Fibroblast of skin of back (primary cell): Measurements from ENCODE around the gene MTCL1.

Experiments used
- DNase-seq: peaks from one replicate; pipeline ENCODE4 v3.0.0-alpha.2; 2013

Gene MTCL1

DNA sequence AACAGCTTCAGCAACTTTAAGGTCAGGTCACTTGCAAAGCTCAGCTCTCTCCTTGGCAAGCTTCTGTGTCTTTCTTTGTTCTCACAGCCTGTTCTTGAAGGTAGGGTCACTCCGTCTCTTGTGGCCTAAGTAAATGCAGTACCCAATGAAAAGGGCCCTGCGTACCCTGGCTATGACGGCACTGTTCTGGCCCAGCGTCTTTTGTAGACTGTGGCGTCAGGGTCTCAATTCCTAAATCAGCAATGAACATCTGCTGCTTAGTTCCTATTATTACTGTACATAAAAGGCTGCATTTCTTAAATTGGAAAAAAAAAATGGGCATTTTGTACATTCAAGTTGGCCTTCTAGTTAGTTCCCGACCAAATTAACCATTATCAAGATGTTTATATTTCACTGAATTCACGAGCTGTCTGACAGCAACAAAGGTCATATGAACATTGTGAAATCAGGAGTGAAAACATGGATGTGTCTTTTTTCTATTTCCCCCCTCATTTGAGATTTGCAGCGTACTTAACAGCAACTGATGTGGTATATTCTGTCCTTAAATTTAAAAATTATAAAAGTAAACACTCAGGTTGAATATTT, 17.0 kb upstream of the MTCL1 start:
- DNase-seq: no peak

DNA sequence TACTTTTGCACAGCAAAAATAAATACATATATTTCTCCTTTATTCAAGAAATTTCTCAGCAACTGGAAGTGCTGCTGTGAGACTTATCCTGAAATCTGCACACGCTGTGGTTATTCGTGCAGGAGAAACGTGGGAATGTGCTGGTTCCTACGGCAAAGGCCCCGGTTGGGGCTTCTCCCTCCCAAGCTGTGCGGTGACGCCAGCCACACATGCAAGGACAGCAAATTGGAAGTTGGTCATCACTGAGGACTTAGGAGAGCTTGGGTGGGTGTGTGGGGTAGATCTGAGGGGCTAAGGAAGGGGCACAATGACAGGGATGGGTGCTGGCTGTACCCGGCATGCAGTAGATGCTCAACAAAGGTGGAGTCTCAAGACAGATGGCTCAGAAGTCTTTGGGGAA, 16.5 kb upstream of the MTCL1 start:
- DNase-seq: no peak

DNA sequence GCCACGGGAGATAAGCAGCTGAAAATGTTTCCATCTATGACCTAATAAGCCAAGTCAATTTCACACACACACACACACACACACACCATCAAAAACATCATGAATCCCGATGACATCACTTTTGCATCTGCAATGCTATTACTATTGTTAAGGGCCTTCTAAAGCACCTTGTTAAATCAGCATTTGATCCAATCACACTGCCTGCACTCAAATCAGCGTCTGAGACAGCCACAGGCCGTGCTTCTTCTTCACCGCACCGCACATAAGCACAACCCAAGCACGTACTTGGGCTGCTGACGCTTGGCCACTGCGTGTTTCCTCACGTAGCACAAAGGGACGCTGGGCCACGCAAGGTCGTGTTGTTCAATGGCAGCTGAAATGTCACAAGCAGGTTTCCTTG, 15.8 kb upstream of the MTCL1 start:
- DNase-seq: no peak

DNA sequence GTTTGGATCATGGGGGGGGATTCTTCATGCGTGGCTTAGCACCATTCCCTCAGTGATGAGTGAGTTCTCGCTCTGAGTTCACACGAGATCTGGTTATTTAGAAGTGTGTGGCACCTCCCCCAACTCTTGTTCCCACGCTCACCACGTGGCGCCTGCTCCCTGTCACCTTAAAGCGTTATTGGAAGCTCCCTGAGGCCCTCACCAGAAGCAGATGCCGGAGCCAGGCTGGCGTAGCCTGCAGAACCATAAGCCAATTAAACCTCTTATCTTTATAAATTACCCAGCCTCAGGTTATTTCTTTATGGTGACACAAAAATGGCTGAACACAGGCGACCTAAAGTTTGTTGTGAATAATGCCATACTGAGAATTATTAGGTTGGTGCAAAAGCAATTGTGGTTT, 10.5 kb upstream of the MTCL1 start:
- no peak for DNase-seq

DNA sequence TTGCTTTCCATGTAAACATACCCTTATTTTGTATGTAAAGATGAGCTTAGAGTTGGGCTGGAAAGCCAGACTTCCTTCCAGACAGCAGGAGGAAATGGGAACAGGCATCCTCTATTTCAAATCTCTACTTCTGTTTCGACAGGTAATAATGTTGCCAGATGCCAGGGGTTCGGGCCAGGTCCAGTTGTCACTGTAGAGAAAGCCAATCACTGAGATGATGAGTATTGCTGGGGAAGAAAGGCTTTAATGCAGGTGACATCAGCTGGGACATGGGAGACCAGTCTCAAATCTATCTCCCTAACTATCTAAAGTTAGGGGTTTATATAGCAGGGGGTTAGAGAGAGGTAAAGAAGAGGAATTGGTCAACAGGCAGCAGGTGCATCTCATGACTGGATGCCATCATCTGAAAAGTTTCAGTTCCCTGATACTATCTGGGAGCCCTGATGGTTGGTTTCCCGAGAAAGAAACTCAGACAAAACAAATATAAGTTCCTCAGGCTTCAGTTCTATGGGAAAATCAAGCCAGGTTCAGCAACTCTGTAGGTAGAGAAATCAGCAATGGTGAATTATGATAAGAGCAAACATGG, 9.3 kb upstream of the MTCL1 start:
- no peak for DNase-seq

DNA sequence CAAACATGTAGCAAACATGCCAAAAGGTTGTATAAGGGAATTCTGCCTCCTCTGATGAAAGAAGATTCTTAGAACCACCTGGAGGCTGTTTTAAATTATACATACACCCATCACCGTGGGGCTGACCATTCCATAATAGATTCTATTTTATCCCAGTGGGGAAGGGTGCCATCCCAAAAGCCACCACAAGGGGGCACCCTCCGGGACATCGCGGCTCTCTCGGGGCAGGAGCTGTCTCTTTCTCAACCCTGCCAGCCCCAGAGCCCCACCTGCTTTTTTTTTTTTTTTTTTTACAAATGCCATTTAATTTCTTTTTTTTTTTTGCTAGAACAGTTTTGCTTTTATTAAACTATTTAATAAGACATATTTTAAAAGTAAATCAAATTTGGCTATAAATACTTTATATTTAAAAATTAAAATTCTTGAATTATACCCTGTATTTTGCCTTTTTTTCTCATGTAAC, 8.6 kb upstream of the MTCL1 start:
- peak; percentile 60 for DNase-seq

DNA sequence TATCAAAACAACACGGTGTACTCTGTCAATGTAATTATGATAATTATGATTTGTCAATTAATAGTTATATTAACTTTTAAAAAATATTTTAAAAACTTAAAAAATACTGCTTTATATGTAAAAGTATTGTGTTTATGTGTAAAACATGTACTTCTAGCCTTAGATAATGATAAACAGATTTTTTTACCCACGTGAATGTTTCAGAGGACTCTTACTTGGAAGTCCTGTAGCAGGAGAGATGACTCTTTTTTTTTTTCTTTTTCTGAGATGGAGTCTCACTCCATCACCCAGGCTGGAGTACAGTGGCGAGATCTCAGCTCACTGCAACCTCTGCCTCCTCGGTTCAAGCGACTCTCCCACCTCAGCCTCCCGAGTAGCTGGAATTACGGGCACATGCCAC, 6.2 kb upstream of the MTCL1 start:
- no peak for DNase-seq

DNA sequence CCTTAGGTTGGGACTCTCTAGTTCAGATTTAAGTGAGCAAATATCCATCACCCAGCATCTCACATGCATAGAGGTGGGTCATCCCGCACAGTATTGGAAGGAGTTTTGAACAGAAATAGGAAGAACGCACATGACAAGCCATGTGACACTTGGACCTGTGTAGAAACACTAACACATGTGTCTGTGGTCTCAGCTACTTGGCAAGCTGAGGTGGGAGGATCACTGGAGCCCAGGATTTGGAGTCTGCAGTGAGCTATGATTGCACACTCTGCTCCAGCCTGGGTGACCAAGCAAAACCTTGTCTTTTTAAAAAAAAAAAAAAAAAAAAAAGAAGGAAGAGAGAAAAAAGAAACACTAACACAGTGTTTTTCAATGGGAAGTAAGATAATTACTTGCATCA, 5.4 kb upstream of the MTCL1 start:
- peak; percentile 17 for DNase-seq

DNA sequence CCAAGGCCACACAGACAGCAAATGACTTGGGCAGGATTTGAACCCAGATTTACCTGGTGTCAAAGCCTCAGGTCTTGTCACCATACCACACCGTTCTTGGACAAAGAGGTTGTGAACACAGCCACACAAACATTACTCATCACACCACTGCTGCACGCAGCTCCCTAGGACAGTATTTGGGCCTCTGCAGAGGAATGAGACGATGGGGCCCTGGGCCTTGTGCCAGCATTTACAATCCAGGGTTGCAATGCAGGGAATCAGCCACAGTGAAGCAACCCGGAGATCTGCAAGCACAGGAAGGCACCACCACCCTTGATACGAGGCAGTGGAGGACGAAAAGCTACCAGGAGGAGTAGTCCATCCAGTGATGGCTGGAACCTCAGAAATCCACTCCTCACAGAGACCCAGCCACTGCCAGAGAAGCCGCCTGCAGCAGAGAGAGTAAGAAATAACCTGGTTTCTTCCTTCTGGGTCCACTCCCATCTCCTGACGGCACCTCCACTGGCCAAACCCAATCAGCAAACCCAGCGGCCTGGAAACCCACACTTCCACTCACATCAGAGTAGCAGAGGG, 3.7 kb upstream of the MTCL1 start:
- DNase-seq: peak; percentile 95

DNA sequence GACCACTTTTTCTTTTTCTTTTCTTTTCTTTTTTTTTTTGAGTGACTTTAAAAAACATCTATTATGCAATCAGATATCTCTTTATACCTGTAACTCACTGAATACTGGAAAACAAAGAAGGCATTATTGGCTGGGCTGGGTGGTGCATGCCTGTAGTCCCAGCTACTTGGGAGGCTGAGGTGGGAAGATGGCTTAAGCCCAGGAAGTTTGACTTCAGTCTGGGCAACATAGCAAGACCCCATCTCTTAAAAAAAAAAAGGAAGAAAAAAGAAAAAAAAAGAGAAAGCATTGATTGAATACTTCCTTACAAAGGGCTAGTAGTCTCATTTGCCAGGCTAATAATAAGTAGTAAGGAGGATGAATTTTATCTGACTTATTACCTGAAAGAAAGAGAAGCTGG, 2.7 kb upstream of the MTCL1 start:
- no peak for DNase-seq

DNA sequence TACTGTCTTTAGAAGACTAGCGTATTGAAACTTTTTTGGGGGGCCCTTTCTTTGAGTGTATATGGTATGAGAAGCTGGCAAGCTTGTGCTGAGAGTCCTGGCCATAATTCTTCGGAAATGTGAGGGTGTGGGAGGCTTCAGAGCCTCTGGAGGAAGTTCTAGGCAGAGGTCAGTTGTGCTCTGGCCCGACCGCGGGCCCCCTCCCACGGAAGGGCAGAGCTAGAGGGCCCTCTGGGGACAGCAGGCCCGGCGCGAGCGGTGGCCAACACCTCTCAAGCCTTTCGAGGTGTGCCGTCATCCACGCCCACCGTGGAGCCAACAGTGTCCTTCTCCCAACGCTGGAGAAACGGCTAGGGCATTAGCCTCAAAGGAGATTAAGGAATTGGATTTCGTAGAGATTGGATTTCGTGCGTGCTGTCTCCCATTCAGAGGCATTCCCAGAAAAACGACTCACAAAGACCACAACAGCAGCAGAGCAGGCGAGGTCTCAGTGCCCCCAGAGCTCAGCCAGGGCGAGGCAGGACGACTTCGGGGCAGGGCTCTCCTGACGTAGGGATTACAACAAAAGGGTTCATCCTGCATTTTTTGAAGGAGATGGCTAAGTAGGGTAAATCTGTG, 2.2 kb upstream of the MTCL1 start:
- DNase-seq: peak; percentile 34

DNA sequence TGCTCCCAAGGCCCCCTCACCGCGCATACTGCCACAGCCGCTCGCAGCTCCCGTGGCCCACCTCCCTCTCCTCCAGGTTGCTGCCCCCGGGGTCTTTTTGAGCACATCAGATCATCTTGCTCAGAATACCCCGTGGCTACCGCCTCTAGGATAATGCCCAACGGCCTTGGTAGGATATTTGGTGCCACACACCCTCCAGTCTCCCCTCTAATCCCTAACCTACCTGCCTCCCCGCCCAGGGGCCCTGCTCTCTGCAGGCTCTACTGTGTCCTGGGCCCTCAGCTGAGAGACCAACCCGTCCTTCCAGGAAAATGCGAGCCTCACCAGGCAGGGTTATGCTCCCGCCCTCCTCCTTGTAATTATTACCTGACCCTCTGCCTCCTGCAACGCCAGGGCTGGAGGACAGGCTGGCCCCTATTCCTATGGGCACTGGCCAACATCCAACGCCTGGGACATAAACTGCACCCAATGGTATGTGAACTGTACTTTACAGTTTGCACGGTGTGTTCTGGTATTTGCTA, 1.5 kb upstream of the MTCL1 start:
- no peak for DNase-seq

DNA sequence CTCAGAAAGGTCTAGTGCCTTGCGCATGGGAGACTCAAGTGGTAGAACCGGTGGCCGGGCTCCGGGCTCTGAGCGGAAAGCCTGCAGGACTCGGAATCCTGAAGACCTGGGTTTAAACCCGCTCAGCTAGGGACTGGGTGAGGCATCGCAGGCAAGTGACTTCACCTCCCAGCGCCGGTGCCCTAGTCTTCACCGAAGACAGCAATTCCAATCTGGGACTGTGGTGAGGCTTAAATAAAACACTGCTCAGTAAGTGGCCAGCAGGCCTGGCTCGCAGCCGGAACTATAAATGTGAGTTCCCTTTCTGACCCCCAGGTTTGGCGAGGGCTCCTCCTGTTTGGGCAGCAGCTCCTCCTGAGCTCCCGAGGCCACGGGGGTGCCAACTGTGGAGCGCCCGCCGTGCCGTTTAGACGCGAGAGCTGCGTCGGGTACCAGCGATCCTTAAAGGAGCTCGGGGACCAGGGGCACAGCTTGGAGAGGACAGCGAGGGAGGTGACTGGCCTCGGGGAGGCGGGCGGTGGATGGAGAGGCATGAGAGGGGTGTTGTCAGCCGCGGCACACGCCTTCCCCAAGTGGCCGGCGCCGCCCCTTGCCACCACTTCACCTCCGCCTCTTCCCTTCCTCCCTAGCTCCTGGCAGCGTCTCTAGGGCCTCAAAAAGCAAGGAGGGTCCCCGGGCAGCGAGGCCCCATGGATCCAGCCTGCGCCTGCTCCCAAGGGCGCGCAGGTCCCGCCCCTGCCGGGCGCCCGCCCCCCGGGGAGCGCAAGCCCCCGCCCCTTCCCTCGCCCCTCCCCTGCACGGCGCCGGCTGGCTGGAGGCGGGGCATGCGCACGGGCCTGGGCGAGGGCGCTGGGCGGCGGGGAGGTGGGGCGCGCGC, 757 bp upstream of the MTCL1 start:
- peak; percentile 97 for DNase-seq

DNA sequence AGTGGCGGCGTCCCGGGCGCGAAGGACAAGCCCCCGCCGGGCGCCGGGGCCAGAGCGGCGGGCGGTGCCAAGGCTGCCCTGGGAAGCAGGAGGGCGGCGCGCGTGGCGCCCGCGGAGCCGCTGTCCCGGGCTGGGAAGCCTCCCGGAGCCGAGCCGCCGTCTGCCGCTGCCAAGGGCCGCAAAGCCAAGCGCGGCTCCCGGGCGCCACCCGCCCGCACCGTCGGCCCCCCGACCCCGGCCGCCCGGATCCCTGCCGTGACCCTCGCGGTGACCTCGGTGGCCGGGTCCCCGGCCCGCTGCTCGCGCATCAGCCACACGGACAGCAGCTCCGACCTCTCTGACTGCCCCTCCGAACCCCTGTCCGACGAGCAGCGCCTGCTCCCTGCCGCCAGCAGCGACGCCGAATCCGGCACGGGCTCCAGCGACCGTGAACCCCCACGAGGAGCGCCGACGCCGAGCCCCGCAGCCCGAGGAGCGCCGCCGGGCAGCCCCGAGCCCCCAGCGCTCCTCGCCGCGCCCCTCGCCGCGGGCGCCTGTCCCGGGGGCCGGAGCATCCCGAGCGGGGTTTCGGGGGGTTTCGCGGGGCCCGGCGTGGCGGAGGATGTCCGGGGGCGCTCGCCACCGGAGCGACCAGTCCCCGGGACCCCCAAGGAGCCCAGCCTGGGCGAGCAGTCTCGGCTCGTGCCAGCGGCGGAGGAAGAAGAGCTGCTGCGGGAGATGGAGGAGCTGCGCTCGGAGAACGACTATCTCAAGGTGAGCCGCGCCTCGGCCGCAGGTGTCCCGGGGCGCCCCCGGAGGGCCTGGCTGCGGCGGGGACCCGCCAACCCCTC, 820 bp downstream of the MTCL1 start:
- peak; percentile 9 for DNase-seq

DNA sequence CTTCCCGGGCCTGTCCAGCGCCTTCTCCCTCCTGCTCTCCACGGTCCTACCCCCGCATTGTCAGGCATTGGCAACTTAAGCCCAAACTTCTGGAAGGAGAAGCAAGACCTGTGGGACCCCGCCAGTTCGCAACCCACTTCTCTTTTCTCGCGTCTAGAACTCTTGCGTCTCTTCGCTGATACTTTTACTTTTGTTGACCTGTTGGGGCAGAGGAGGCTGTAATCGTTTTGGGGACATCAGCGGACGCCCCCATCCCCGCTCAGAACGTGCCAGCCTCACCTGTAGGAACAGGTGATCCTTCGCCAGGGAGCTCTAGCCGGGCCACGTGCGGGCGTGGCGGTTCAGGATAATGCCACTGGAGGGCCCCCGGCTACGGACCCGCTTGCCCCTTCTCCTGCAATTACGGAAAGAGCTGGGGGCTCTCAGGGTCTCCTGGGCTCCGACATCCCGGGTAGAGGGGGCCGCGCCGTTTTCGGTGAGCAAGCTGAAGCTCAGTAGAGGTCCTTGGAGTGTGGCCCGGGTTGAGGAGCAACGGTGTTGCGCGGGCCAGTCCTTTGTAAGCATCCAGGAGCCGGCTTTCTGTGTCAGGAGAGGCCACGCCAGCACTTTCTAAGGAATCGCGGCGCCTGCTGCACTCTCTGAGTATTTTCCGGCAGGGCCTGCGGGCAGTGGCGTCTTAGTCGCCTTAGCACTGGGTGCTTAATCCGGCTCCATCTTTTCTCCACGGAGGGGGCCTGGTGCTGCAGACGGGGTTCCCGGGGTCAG, 1.6 kb downstream of the MTCL1 start:
- DNase-seq: peak; percentile 71

DNA sequence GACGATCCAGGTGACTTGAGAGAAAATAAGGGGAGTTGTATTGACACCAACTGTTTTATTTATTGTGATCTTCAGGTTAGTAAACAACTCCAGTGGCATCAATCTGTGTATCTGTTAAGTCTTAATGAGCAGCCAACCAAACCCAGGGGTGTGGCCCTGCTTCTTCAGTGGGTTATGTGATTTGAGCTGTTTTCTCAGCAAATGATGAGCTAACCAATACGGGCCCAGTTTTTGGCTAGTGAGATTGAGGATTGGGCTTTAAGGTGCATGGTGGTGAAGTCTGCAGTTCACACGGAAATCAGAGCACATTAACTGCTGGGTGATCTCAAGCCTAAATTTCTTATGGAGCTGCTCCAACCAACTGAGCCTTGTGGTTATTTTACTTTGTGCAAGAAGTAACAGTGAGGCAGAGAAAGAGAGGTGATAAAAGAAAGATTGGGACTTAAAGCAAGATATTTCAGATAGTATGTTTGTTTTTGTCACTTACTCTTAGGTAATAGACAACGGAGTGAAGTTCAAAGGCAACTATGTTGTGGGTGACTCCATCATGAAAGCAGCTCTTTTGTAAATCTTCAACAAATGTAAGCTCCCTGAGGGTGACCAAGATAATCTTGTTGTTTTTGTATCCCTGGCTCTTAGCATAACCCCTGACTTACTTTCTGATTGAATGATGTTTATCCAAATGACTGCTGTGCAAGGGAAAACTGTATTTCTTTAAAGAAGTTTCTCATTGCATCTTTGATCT, 2.4 kb downstream of the MTCL1 start:
- peak; percentile 47 for DNase-seq

DNA sequence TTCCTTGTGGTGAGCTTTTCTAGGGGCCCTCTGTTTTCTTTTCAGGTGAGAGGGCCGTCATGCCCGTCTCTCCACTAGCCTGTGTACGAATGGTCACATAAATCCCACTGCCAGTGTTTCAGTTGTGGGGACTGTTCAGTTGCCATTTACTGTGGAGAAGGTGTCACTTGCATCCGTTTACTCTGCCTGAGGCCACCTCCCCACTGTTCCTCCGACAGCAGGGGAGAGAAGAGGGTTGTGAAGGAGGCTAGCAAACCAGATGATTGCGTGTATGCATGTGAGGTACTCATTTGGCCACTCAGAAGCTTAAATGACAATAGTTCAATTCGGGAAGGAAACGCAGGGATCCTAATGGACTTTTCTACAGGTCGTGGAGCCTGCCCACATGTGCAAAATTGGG, 3.3 kb downstream of the MTCL1 start:
- DNase-seq: no peak

DNA sequence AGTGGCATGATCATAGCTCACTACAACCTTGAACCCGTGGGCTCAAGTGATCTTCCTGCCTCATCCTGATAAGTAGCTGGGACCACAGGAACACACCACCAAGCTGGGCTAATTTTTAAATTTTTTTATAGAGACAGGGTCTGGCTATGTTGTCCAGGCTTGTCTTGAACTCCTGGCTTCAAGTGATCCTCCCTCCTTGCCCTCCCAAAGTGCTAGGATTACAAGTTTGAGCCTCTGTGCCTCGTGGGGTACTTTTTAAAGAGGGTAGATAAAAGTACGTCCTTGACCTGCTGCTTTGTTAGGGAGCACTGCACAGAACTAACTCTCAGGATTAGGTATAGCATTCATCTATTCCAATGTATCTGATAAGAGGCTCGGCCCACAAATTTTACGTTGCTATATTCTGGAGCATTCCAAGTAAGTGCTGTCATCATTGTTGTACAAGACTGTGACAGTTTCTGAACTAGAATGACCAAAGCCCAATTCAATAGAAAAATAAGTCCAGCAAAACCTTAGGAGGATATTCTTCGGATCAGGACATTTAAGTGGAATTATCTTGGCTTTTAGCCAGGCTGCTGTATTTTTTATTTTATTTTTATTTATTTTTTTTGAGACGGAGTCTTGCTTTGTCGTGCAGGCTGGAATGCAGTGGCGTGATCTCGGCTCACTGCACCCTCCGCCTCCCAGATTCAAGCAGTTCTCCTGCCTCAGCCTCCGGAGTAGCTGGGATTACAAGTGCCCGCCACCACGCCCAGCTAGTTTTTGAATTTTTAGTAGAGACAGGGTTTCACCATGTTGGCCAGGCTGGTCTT, 4.1 kb downstream of the MTCL1 start:
- peak; percentile 34 for DNase-seq

DNA sequence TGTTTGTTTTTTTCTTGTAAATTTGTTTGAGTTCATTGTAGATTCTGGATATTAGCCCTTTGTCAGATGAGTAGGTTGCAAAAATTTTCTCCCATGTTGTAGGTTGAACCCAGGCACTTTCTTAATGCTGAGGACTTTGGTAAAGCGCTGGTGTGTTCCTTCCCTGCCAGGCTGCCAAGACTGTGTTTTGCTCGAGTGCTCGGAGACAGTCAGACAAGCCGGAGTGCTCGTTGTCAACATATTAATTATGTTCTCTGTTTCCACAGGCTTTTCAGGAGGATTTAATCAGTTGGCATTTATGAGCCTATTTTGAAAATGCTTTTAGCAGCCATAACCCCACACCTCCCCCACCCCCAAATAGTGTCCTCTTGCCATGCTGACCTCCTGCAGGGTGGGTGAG, 6.4 kb downstream of the MTCL1 start:
- DNase-seq: no peak
